RWPE2 (cell line): ENCODE results near the gene APOH.

Experiments
- ATAC-seq: fragments of 200-7000 bp; cut with Tn5 transposase; 3 replicates; pipeline ENCODE4 v1.9.1; 2021; ENCODE audit warnings: low read depth
- DNase-seq: peaks from one replicate; pipeline ENCODE4 v3.0.0-alpha.2; 2020; ENCODE audit warnings: low spot score
- H3K27ac ChIP-seq: fragments of 450-650 bp; 2 replicates; pipeline ENCODE4 v1.5.1; 2017; ENCODE audit warnings: mild to moderate bottlenecking; ENCODE audit not compliant: poor library complexity, severe bottlenecking
- H3K27me3 ChIP-seq: fragments of 250-450 bp; sonication (Bioruptor Pico); 2 replicates; pipeline ENCODE4 v1.5.1; 2021; ENCODE audit warnings: mild to moderate bottlenecking, moderate library complexity; ENCODE audit not compliant: insufficient read depth, poor library complexity, severe bottlenecking
- H3K36me3 ChIP-seq: fragments of 250-450 bp; sonication (Bioruptor Pico); 2 replicates; pipeline ENCODE4 v1.5.1; 2020; ENCODE audit warnings: low read depth, mild to moderate bottlenecking, moderate library complexity
- H3K4me1 ChIP-seq: fragments of 250-450 bp; sonication (Bioruptor Pico); 2 replicates; pipeline ENCODE4 v1.5.1; 2021; ENCODE audit warnings: mild to moderate bottlenecking, moderate library complexity; ENCODE audit not compliant: insufficient read depth, poor library complexity, severe bottlenecking
- H3K4me3 ChIP-seq: fragments of 250-450 bp; sonication (Bioruptor Pico); 2 replicates; pipeline ENCODE4 v1.5.1; 2021; ENCODE audit warnings: mild to moderate bottlenecking, moderate library complexity; ENCODE audit not compliant: severe bottlenecking
- H3K9me3 ChIP-seq: fragments of 250-450 bp; sonication (Bioruptor Pico); 2 replicates; pipeline ENCODE4 v1.5.1; 2021; ENCODE audit warnings: mild to moderate bottlenecking, moderate library complexity; ENCODE audit not compliant: severe bottlenecking
- CTCF ChIP-seq: fragments of 450-650 bp; IDR thresholded peaks from one replicate; pipeline ENCODE4 v1.5.1; 2017; ENCODE audit warnings: mild to moderate bottlenecking, moderate library complexity; ENCODE audit not compliant: poor library complexity, severe bottlenecking

The APOH gene

GRCh38 chr17:66184392-66184791 is 44.8 kb downstream of the APOH start:
- H3K9me3 ChIP-seq = no peaks in the 10 kb centered on the region
- no peaks in the 10 kb centered on the region for H3K4me1 ChIP-seq
- DNase-seq (no peak), ATAC-seq (no peak)
- no peaks in the 10 kb centered on the region for H3K27me3 ChIP-seq
- no peak for TF ChIP-seq CTCF
- H3K36me3 ChIP-seq = peaks cover 26% of the 10 kb centered on the region
- no peak overlapping the region for H3K4me3 ChIP-seq
- no peak overlapping the region for H3K27ac ChIP-seq

- no peak for DNase-seq
- Histone ChIP-seq H3K4me1 (no peaks in the 10 kb centered on the region), H3K9me3 (no peaks in the 10 kb centered on the region), H3K36me3 (peaks cover 26% of the 10 kb centered on the region), H3K27me3 (no peaks in the 10 kb centered on the region), H3K27ac (no peak overlapping the region), H3K4me3 (no peak overlapping the region)
- no peak for TF ChIP-seq CTCF
- ATAC-seq = no peak
Observed at GRCh38 chr17:66183529-66183928, 45.7 kb downstream of the APOH start.

- Histone ChIP-seq H3K9me3 (no peaks in the 10 kb centered on the region), H3K27me3 (no peaks in the 10 kb centered on the region), H3K27ac (no peak overlapping the region), H3K4me1 (no peaks in the 10 kb centered on the region), H3K36me3 (peaks cover 31% of the 10 kb centered on the region), H3K4me3 (no peak overlapping the region)
- TF ChIP-seq CTCF = no peak
- ATAC-seq (no peak), DNase-seq (no peak)
Observed at GRCh38 chr17:66178642-66179041, 50.6 kb downstream of the APOH start.

- ATAC-seq (no peak), DNase-seq (no peak)
- no peak overlapping the region for H3K27ac ChIP-seq
- H3K4me1 ChIP-seq = no peaks in the 10 kb centered on the region
- peaks cover 18% of the 10 kb centered on the region for H3K36me3 ChIP-seq
- H3K4me3 ChIP-seq = no peak overlapping the region
- H3K27me3 ChIP-seq = no peaks in the 10 kb centered on the region
- no peaks in the 10 kb centered on the region for H3K9me3 ChIP-seq
- TF ChIP-seq CTCF = no peak
Observed at GRCh38 chr17:66177048-66177447, 52.2 kb downstream of the APOH start.

GRCh38 chr17:66175892-66176291 is 53.3 kb downstream of the APOH start:
- no peak for ATAC-seq
- H3K36me3 ChIP-seq = peaks cover 10% of the 10 kb centered on the region
- no peak for TF ChIP-seq CTCF

More at GRCh38 chr17:66175892-66176291, 53.3 kb downstream of the APOH start:
- no peak for DNase-seq
- Histone ChIP-seq H3K4me3 (no peak overlapping the region), H3K4me1 (no peaks in the 10 kb centered on the region), H3K27ac (no peak overlapping the region), H3K9me3 (no peaks in the 10 kb centered on the region), H3K27me3 (no peaks in the 10 kb centered on the region)
